Measurements from ENCODE around the gene CTIF. TPM values are rescaled to one million over a fixed set of nuclear protein-coding genes. Genes with fewer than 3 reads are reported as not detected.

Gene CTIF
- polyA plus RNA-seq, 1 donor from 2014 or later, result 50.2 TPM

- TF ChIP-seq EP300 (conservative IDR thresholded peaks at IDR 0.05; ENCODE audit: poor library complexity, severe bottlenecking) (no peak), RAD21 (conservative IDR thresholded peaks at IDR 0.05) (no peak), CTCF (IDR thresholded peaks at IDR 0.05; ENCODE audit: poor library complexity, severe bottlenecking) (no peak), EZH2 (IDR thresholded peaks at IDR 0.05; ENCODE audit: borderline replicate concordance, insufficient read depth, low read length, poor library complexity, severe bottlenecking) (no peak)
Observed at GRCh38 chr18:48788373-48788772, 249.5 kb downstream of the CTIF start.

GRCh38 chr18:48789259-48789812, 250.5 kb downstream of the CTIF start:
- Histone ChIP-seq H3F3A (ENCODE audit: insufficient read depth, low read length, poor library complexity, severe bottlenecking) (no peaks in the 10 kb centered on the region), H3K9me2 (ENCODE audit: insufficient read depth, low read length) (no peaks in the 10 kb centered on the region), H3K27me3 (ENCODE audit: insufficient read depth, low read depth, low read length) (no peaks in the 10 kb centered on the region), H3K79me2 (replicated peaks; ENCODE audit: insufficient read depth, low read length) (no peaks in the 10 kb centered on the region), H3K9ac (ENCODE audit: low read length) (no peak overlapping the region), H4K20me1 (ENCODE audit: insufficient read depth) (no peaks in the 10 kb centered on the region), H3K27ac (ENCODE audit: low read length) (no peak overlapping the region), H3K4me2 (ENCODE audit: low read length) (no peak overlapping the region), H3K4me3 (ENCODE audit: low read length) (no peak overlapping the region), H3K36me3 (ENCODE audit: insufficient read depth, low read length) (no peaks in the 10 kb centered on the region), H2AFZ (ENCODE audit: low read depth, low read length) (no peak overlapping the region), H3K9me3 (ENCODE audit: low read length) (no peaks in the 10 kb centered on the region)
- TF ChIP-seq POLR2AphosphoS5 (IDR thresholded peaks at IDR 0.05) (no peak), CTCF (IDR thresholded peaks at IDR 0.05; ENCODE audit: poor library complexity, severe bottlenecking) (no peak), SMC3 (conservative IDR thresholded peaks at IDR 0.05; ENCODE audit: poor library complexity) (no peak), EZH2 (IDR thresholded peaks at IDR 0.05; ENCODE audit: borderline replicate concordance, insufficient read depth, low read length, poor library complexity, severe bottlenecking) (no peak), REST (IDR thresholded peaks at IDR 0.05; ENCODE audit: borderline replicate concordance) (no peak), RAD21 (conservative IDR thresholded peaks at IDR 0.05) (no peak)

More at GRCh38 chr18:48788373-48788772, 249.5 kb downstream of the CTIF start:
- Histone ChIP-seq H2AFZ (ENCODE audit: low read depth, low read length) (no peak overlapping the region), H3K9me2 (ENCODE audit: insufficient read depth, low read length) (no peaks in the 10 kb centered on the region), H3K79me2 (replicated peaks; ENCODE audit: insufficient read depth, low read length) (no peaks in the 10 kb centered on the region), H3K9me3 (ENCODE audit: low read length) (no peaks in the 10 kb centered on the region), H3K27ac (ENCODE audit: low read length) (no peak overlapping the region), H3K4me2 (ENCODE audit: low read length) (no peak overlapping the region), H3K9ac (ENCODE audit: low read length) (no peak overlapping the region), H3K36me3 (ENCODE audit: insufficient read depth, low read length) (no peaks in the 10 kb centered on the region), H4K20me1 (ENCODE audit: insufficient read depth) (no peaks in the 10 kb centered on the region), H3K27me3 (ENCODE audit: insufficient read depth, low read depth, low read length) (no peaks in the 10 kb centered on the region), H3K4me3 (ENCODE audit: low read length) (no peak overlapping the region), H3F3A (ENCODE audit: insufficient read depth, low read length, poor library complexity, severe bottlenecking) (no peaks in the 10 kb centered on the region)

Data from neural cell (in vitro differentiated cells).